Activated CD8-positive, alpha-beta T cell treated with anti-CD3 and anti-CD28 coated beads, Interleukin-2, amount 10 ng/mL, durations not matched to agents 7 days and 5 days (primary cell): ENCODE measurements around the gene AGBL4. TPM values are rescaled to one million over a fixed set of nuclear protein-coding genes. Genes with fewer than 3 reads are reported as not detected.

ENCODE experiments used
- ATAC-seq: fragments of 150-1000 bp; cut with Tn5 transposase; one replicate; pipeline ENCODE4 v1.10.0; 2021; ENCODE audit warnings: moderate library complexity
- CTCF ChIA-PET: fragments of 350-600 bp; sonication (Branson Sonifier 250); formaldehyde crosslinking; loops from one replicate; lab custom pipeline; 2021; ENCODE audit warnings: antibody characterized with exemption; lab: Charles Lee
- POLR2A ChIA-PET: fragments of 350-600 bp; sonication (Branson Sonifier 250); formaldehyde crosslinking; loops from one replicate; lab custom pipeline; 2021; ENCODE audit warnings: antibody characterized with exemption; lab: Charles Lee
- DNase-seq: peaks from one replicate; pipeline ENCODE4 v3.0.0-alpha.2; 2020
- H3K27ac Mint-ChIP-seq: one replicate; pipeline ENCODE4 v1.8.0; 2021; ENCODE audit warnings: mild to moderate bottlenecking, mixed read lengths
- H3K27me3 Mint-ChIP-seq: one replicate; pipeline ENCODE4 v1.8.0; 2021; ENCODE audit warnings: low read depth, mixed read lengths
- H3K36me3 Mint-ChIP-seq: one replicate; pipeline ENCODE4 v1.8.0; 2021; ENCODE audit warnings: low read depth, mixed read lengths
- H3K4me1 Mint-ChIP-seq: one replicate; pipeline ENCODE4 v1.8.0; 2021; ENCODE audit warnings: low read depth, mixed read lengths
- H3K4me3 Mint-ChIP-seq: one replicate; pipeline ENCODE4 v1.8.0; 2021; ENCODE audit warnings: mild to moderate bottlenecking, mixed read lengths
- H3K9me3 Mint-ChIP-seq: one replicate; pipeline ENCODE4 v1.8.0; 2022; ENCODE audit warnings: mixed read lengths; ENCODE audit not compliant: insufficient read depth
- total RNA-seq, 2 experiments: library from RNA; stranded (reverse); gene quantifications; one replicate each; pipeline ENCODE4 v1.2.3, GENCODE V29; 2021

Gene AGBL4
- total RNA-seq, 2 experiments from 2014 or later, result not detected

- ATAC-seq, result no peak
- peaks cover 12% of the 10 kb centered on the region for H3K27me3 Mint-ChIP-seq
- H3K9me3 Mint-ChIP-seq, result no peaks in the 10 kb centered on the region
- ChIA-PET CTCF (no interaction called here), POLR2A (no interaction called here)
- DNase-seq, result no peak
- no peak overlapping the region for H3K4me3 Mint-ChIP-seq
- peaks cover 10% of the 10 kb centered on the region for H3K4me1 Mint-ChIP-seq
- no peaks in the 10 kb centered on the region for H3K36me3 Mint-ChIP-seq
- H3K27ac Mint-ChIP-seq, result no peak overlapping the region
These were observed 1406.5 kb downstream of the AGBL4 start for GRCh38 chr1:48617252-48617651.

- ChIA-PET CTCF (no interaction called here), POLR2A (no interaction called here)
- H3K36me3 Mint-ChIP-seq, result no peaks in the 10 kb centered on the region
- H3K4me1 Mint-ChIP-seq, result peaks cover 10% of the 10 kb centered on the region
- no peaks in the 10 kb centered on the region for H3K9me3 Mint-ChIP-seq
- no peak overlapping the region for H3K4me3 Mint-ChIP-seq
- H3K27me3 Mint-ChIP-seq, result peaks cover 8% of the 10 kb centered on the region
- DNase-seq (no peak), ATAC-seq (no peak)
- no peak overlapping the region for H3K27ac Mint-ChIP-seq
These were observed 1407.0 kb downstream of the AGBL4 start for GRCh38 chr1:48616710-48617109.

GRCh38 chr1:48611841-48612240, 1411.9 kb downstream of the AGBL4 start:
- no peaks in the 10 kb centered on the region for H3K9me3 Mint-ChIP-seq
- H3K4me1 Mint-ChIP-seq, result peaks cover 2% of the 10 kb centered on the region
- H3K27me3 Mint-ChIP-seq, result peaks cover 11% of the 10 kb centered on the region
- H3K36me3 Mint-ChIP-seq, result no peaks in the 10 kb centered on the region
- CTCF ChIA-PET, result no interaction called here
- POLR2A ChIA-PET, result no interaction called here
- DNase-seq (no peak), ATAC-seq (no peak)
- no peak overlapping the region for H3K4me3 Mint-ChIP-seq
- no peak overlapping the region for H3K27ac Mint-ChIP-seq

GRCh38 chr1:48610628-48611542, 1412.9 kb downstream of the AGBL4 start:
- ChIA-PET CTCF (no interaction called here), POLR2A (no interaction called here)
- Mint-ChIP-seq H3K4me3 (no peak overlapping the region), H3K36me3 (no peaks in the 10 kb centered on the region), H3K27me3 (peaks cover 11% of the 10 kb centered on the region), H3K4me1 (no peaks in the 10 kb centered on the region), H3K27ac (no peak overlapping the region), H3K9me3 (no peaks in the 10 kb centered on the region)
- no peak for ATAC-seq
- no peak for DNase-seq

- ChIA-PET POLR2A (interaction anchor here (0.6 kb wide), 1 partner anchor 12 kb away, joined by 3 read pairs; no protein-coding TSS in a partner anchor), CTCF (no interaction called here)
- ATAC-seq (no peak), DNase-seq (no peak)
- Mint-ChIP-seq H3K36me3 (no peaks in the 10 kb centered on the region), H3K27me3 (peaks cover 18% of the 10 kb centered on the region), H3K4me1 (no peaks in the 10 kb centered on the region), H3K27ac (no peak overlapping the region), H3K4me3 (no peak overlapping the region), H3K9me3 (no peaks in the 10 kb centered on the region)
These were observed 1414.9 kb downstream of the AGBL4 start for GRCh38 chr1:48608882-48609281.

- Mint-ChIP-seq H3K9me3 (no peaks in the 10 kb centered on the region), H3K4me1 (peaks cover 5% of the 10 kb centered on the region)
These were observed 1420.5 kb downstream of the AGBL4 start for GRCh38 chr1:48603222-48603621.

GRCh38 chr1:48602349-48602748, 1421.4 kb downstream of the AGBL4 start:
- Mint-ChIP-seq H3K36me3 (no peaks in the 10 kb centered on the region), H3K4me3 (no peak overlapping the region), H3K9me3 (no peaks in the 10 kb centered on the region), H3K4me1 (peaks cover 5% of the 10 kb centered on the region), H3K27ac (no peak overlapping the region), H3K27me3 (peaks cover 7% of the 10 kb centered on the region)
- CTCF ChIA-PET, result no interaction called here
- DNase-seq (no peak), ATAC-seq (no peak)
- POLR2A ChIA-PET, result no interaction called here

More at GRCh38 chr1:48603222-48603621, 1420.5 kb downstream of the AGBL4 start:
- ChIA-PET CTCF (no interaction called here), POLR2A (no interaction called here)
- DNase-seq, result no peak
- ATAC-seq, result no peak
- peaks cover 11% of the 10 kb centered on the region for H3K27me3 Mint-ChIP-seq
- H3K36me3 Mint-ChIP-seq, result no peaks in the 10 kb centered on the region
- H3K4me3 Mint-ChIP-seq, result no peak overlapping the region
- no peak overlapping the region for H3K27ac Mint-ChIP-seq

- ChIA-PET POLR2A (no interaction called here), CTCF (no interaction called here)
- no peaks in the 10 kb centered on the region for H3K36me3 Mint-ChIP-seq
- peaks cover 5% of the 10 kb centered on the region for H3K4me1 Mint-ChIP-seq
- no peak overlapping the region for H3K27ac Mint-ChIP-seq
- peaks cover 4% of the 10 kb centered on the region for H3K27me3 Mint-ChIP-seq
- DNase-seq, result no peak
- ATAC-seq, result no peak
- no peaks in the 10 kb centered on the region for H3K9me3 Mint-ChIP-seq
- H3K4me3 Mint-ChIP-seq, result no peak overlapping the region
These were observed 1423.6 kb downstream of the AGBL4 start for GRCh38 chr1:48600182-48600581.

- Mint-ChIP-seq H3K4me1 (peaks cover 5% of the 10 kb centered on the region), H3K4me3 (no peak overlapping the region), H3K27me3 (no peaks in the 10 kb centered on the region), H3K27ac (no peak overlapping the region), H3K9me3 (no peaks in the 10 kb centered on the region), H3K36me3 (no peaks in the 10 kb centered on the region)
- CTCF ChIA-PET, result no interaction called here
- no peak for ATAC-seq
- DNase-seq, result no peak
- POLR2A ChIA-PET, result no interaction called here
These were observed 1426.1 kb downstream of the AGBL4 start for GRCh38 chr1:48597663-48598062.

GRCh38 chr1:48596046-48596445, 1427.7 kb downstream of the AGBL4 start:
- ATAC-seq (no peak), DNase-seq (no peak)
- Mint-ChIP-seq H3K4me3 (no peak overlapping the region), H3K4me1 (peaks cover 5% of the 10 kb centered on the region), H3K36me3 (no peaks in the 10 kb centered on the region), H3K27ac (no peak overlapping the region), H3K27me3 (no peaks in the 10 kb centered on the region), H3K9me3 (no peaks in the 10 kb centered on the region)
- ChIA-PET CTCF (interaction anchor here (0.5 to 0.6 kb wide), 2 partner anchors 19 to 33 kb away, joined by 3 read pairs; no protein-coding TSS in a partner anchor), POLR2A (no interaction called here)

GRCh38 chr1:48595613-48596012, 1428.1 kb downstream of the AGBL4 start:
- CTCF ChIA-PET, result interaction anchor here (0.5 kb wide), 1 partner anchor 33 kb away, joined by 3 read pairs; no protein-coding TSS in a partner anchor
- Mint-ChIP-seq H3K36me3 (no peaks in the 10 kb centered on the region), H3K27ac (no peak overlapping the region), H3K9me3 (no peaks in the 10 kb centered on the region), H3K4me3 (no peak overlapping the region), H3K4me1 (peaks cover 5% of the 10 kb centered on the region), H3K27me3 (no peaks in the 10 kb centered on the region)
- ATAC-seq (no peak), DNase-seq (no peak)
- POLR2A ChIA-PET, result no interaction called here

- Mint-ChIP-seq H3K9me3 (no peaks in the 10 kb centered on the region), H3K27ac (no peak overlapping the region), H3K36me3 (no peaks in the 10 kb centered on the region), H3K4me3 (no peak overlapping the region), H3K27me3 (peaks cover 5% of the 10 kb centered on the region), H3K4me1 (no peaks in the 10 kb centered on the region)
- no peak for ATAC-seq
- POLR2A ChIA-PET, result no interaction called here
- no peak for DNase-seq
- CTCF ChIA-PET, result no interaction called here
These were observed 1431.4 kb downstream of the AGBL4 start for GRCh38 chr1:48592330-48592729.
